Measurements from ENCODE around the gene COL28A1. TPM values are rescaled to one million over a fixed set of nuclear protein-coding genes. Genes with fewer than 3 reads are reported as not detected.

The COL28A1 gene
- total and polyA plus RNA-seq, 3 donors from 2014 or later, result 4.0 to 9.2 (median 8.7) TPM

- 93 to 96% methylated on average over 3 of the region's 3 CpGs for WGBS, 2 donors
- no peaks in the 10 kb centered on the region for H3K9me3 ChIP-seq
- no peaks in the 10 kb centered on the region for H3K36me3 ChIP-seq (ENCODE audit: low read depth, missing control alignments)
- intact Hi-C loops (cut with DNase I; ENCODE audit: low total_unique reads), result no loop called here
- TF ChIP-seq POLR2A (IDR thresholded peaks at IDR 0.05) (no peak), CTCF (IDR thresholded peaks at IDR 0.05) (no peak)
- H3K4me1 ChIP-seq, result no peaks in the 10 kb centered on the region
- no peak overlapping the region for H3K4me3 ChIP-seq
- no peak for DNase-seq
- H3K27ac ChIP-seq, result no peak overlapping the region
- no peaks in the 10 kb centered on the region for H3K27me3 ChIP-seq
Observed at GRCh38 chr7:7579638-7580037, 44.0 kb upstream of the COL28A1 start.

GRCh38 chr7:7577888-7578287, 42.2 kb upstream of the COL28A1 start:
- WGBS, 2 donors, result 70 to 80% methylated on average over 1 of the region's 1 CpG
- no peaks in the 10 kb centered on the region for H3K27me3 ChIP-seq
- TF ChIP-seq POLR2A (IDR thresholded peaks at IDR 0.05) (no peak), CTCF (IDR thresholded peaks at IDR 0.05) (no peak)
- no peaks in the 10 kb centered on the region for H3K4me1 ChIP-seq
- DNase-seq, result no peak
- no peaks in the 10 kb centered on the region for H3K36me3 ChIP-seq (ENCODE audit: low read depth, missing control alignments)
- intact Hi-C loops (cut with DNase I; ENCODE audit: low total_unique reads), result no loop called here
- H3K9me3 ChIP-seq, result no peaks in the 10 kb centered on the region
- H3K27ac ChIP-seq, result no peak overlapping the region
- no peak overlapping the region for H3K4me3 ChIP-seq

- no peak overlapping the region for H3K4me3 ChIP-seq
- no peaks in the 10 kb centered on the region for H3K9me3 ChIP-seq
- 95 to 97% methylated on average over 1 of the region's 1 CpG for WGBS, 2 donors
Observed at GRCh38 chr7:7576344-7576743, 40.7 kb upstream of the COL28A1 start.

GRCh38 chr7:7573701-7574100, 38.0 kb upstream of the COL28A1 start:
- H3K4me1 ChIP-seq, result no peaks in the 10 kb centered on the region
- intact Hi-C loops (cut with DNase I; ENCODE audit: low total_unique reads), result no loop called here
- no peaks in the 10 kb centered on the region for H3K27me3 ChIP-seq
- DNase-seq, result no peak
- no peaks in the 10 kb centered on the region for H3K36me3 ChIP-seq (ENCODE audit: low read depth, missing control alignments)
- H3K27ac ChIP-seq, result no peak overlapping the region
- no peaks in the 10 kb centered on the region for H3K9me3 ChIP-seq
- H3K4me3 ChIP-seq, result no peak overlapping the region
- 91 to 93% methylated on average over 2 of the region's 2 CpGs for WGBS, 2 donors
- TF ChIP-seq POLR2A (IDR thresholded peaks at IDR 0.05), result no peak
- TF ChIP-seq CTCF (IDR thresholded peaks at IDR 0.05), result no peak

More at GRCh38 chr7:7576344-7576743, 40.7 kb upstream of the COL28A1 start:
- no peak for DNase-seq
- no peaks in the 10 kb centered on the region for H3K4me1 ChIP-seq
- TF ChIP-seq POLR2A (IDR thresholded peaks at IDR 0.05) (no peak), CTCF (IDR thresholded peaks at IDR 0.05) (no peak)
- H3K27ac ChIP-seq, result no peak overlapping the region
- intact Hi-C loops (cut with DNase I; ENCODE audit: low total_unique reads), result no loop called here
- H3K27me3 ChIP-seq, result no peaks in the 10 kb centered on the region
- H3K36me3 ChIP-seq (ENCODE audit: low read depth, missing control alignments), result no peaks in the 10 kb centered on the region

- Histone ChIP-seq H3K27me3 (no peaks in the 10 kb centered on the region), H3K36me3 (ENCODE audit: low read depth, missing control alignments) (no peaks in the 10 kb centered on the region), H3K27ac (no peak overlapping the region), H3K4me3 (no peak overlapping the region), H3K9me3 (no peaks in the 10 kb centered on the region), H3K4me1 (peaks cover 4% of the 10 kb centered on the region)
- intact Hi-C loops (cut with DNase I; ENCODE audit: low total_unique reads), result no loop called here
- DNase-seq, result no peak
- WGBS, 2 donors, result 85 to 99% methylated on average over 3 of the region's 3 CpGs
- no peak for TF ChIP-seq POLR2A (IDR thresholded peaks at IDR 0.05)
- no peak for TF ChIP-seq CTCF (IDR thresholded peaks at IDR 0.05)
Observed at GRCh38 chr7:7570584-7570983, 34.9 kb upstream of the COL28A1 start.
